A673 (cell line): ENCODE measurements around the gene SPTLC3. TPM values are rescaled to one million over a fixed set of nuclear protein-coding genes. Genes with fewer than 3 reads are reported as not detected.

Experiments
- BruUV-seq: library from RNA; stranded (reverse); fragments of 400-500 nt; replicated peaks from 2 replicates; lab custom pipeline; 2021; lab: Mats Ljungman, UMichigan
- CTCF ChIA-PET: fragments of 300-600 bp; sonication (Branson Sonifier 250); formaldehyde crosslinking; loops from one replicate; lab custom pipeline; 2022; ENCODE audit warnings: antibody characterized with exemption; lab: Charles Lee
- POLR2A ChIA-PET: fragments of 300-600 bp; sonication (Branson Sonifier 250); formaldehyde crosslinking; loops from one replicate; lab custom pipeline; 2022; ENCODE audit warnings: antibody characterized with exemption; ENCODE audit not compliant: low non-redundant PET; lab: Charles Lee
- DNase-seq: peaks from one replicate; pipeline ENCODE4 v3.0.0-alpha.2; 2015; ENCODE audit warnings: low spot score
- H3K27ac ChIP-seq: fragments of 200-600 bp; sonication (generic); 2 replicates; pipeline ENCODE4 v1.5.1; 2016; ENCODE audit warnings: mixed run types, low read depth, mild to moderate bottlenecking, mixed read lengths, antibody characterized with exemption, low read length; ENCODE audit not compliant: poor library complexity, severe bottlenecking
- H3K27me3 ChIP-seq: fragments of 200-600 bp; sonication (generic); replicated peaks from 2 replicates; pipeline ENCODE4 v1.6.1; 2017; ENCODE audit warnings: mixed run types, low read depth, mild to moderate bottlenecking, mixed read lengths, antibody characterized with exemption, low read length; ENCODE audit not compliant: insufficient read depth, poor library complexity
- H3K36me3 ChIP-seq: fragments of 200-600 bp; sonication (generic); 2 replicates; pipeline ENCODE4 v1.6.1; 2016; ENCODE audit warnings: mixed run types, mild to moderate bottlenecking, mixed read lengths, antibody characterized with exemption, low read length; ENCODE audit not compliant: insufficient read depth, poor library complexity, severe bottlenecking
- H3K4me1 ChIP-seq: fragments of 200-600 bp; sonication (generic); 2 replicates; pipeline ENCODE4 v1.6.1; 2017; ENCODE audit warnings: mixed run types, mild to moderate bottlenecking, mixed read lengths, antibody characterized with exemption, low read length; ENCODE audit not compliant: insufficient read depth, poor library complexity, severe bottlenecking
- H3K4me3 ChIP-seq: fragments of 200-600 bp; sonication (generic); 2 replicates; pipeline ENCODE4 v1.5.1; 2016; ENCODE audit warnings: low read depth, mixed run types, mild to moderate bottlenecking, mixed read lengths, low read length; ENCODE audit not compliant: poor library complexity, severe bottlenecking
- H3K9me3 ChIP-seq: fragments of 200-600 bp; sonication (generic); 2 replicates; pipeline ENCODE4 v1.6.1; 2016; ENCODE audit warnings: mixed run types, low read depth, mild to moderate bottlenecking, mixed read lengths, antibody characterized with exemption, low read length; ENCODE audit not compliant: poor library complexity, severe bottlenecking
- CTCF ChIP-seq: fragments of 300-800, 200-600 bp; sonication (generic); conservative IDR thresholded peaks from 2 replicates; pipeline ENCODE4 v1.5.1; 2017; ENCODE audit warnings: low read depth, mild to moderate bottlenecking, antibody characterized with exemption, low read length, moderate library complexity, mixed read lengths
- EZH2 ChIP-seq: fragments of 200-600 bp; sonication (generic); IDR thresholded peaks from 2 replicates; pipeline ENCODE4 v1.6.1; 2017; ENCODE audit warnings: borderline replicate concordance, low read depth, mild to moderate bottlenecking, mixed read lengths, antibody characterized with exemption, low read length; ENCODE audit not compliant: poor library complexity, severe bottlenecking
- intact Hi-C: fragments of 100-400 bp; cut with micrococcal nuclease; formaldehyde crosslinking; loops from one replicate; pipeline ENCODE4 v1.10.0; 2022; ENCODE audit not compliant: unreplicated experiment
- total RNA-seq: library from RNA; stranded (reverse); gene quantifications from 2 replicates; pipeline ENCODE4 v1.2.3, GENCODE V29; 2021

Gene SPTLC3
- total RNA-seq, 1 experiment from 2014 or later: 0.06 TPM

- Histone ChIP-seq H3K9me3 (no peaks in the 10 kb centered on the region), H3K4me1 (no peaks in the 10 kb centered on the region), H3K27me3 (no peaks in the 10 kb centered on the region), H3K36me3 (no peaks in the 10 kb centered on the region), H3K27ac (no peak overlapping the region), H3K4me3 (no peak overlapping the region)
- no peak for DNase-seq
- POLR2A ChIA-PET: no interaction called here
- TF ChIP-seq CTCF: no peak
- TF ChIP-seq EZH2: no peak
- intact Hi-C loops: no loop called here
- CTCF ChIA-PET: interaction anchor here (1.5 kb wide), 1 partner anchor 578 kb away, joined by 19 read pairs; no protein-coding TSS in a partner anchor
- BruUV-seq: no TSS peak
These were observed 39.6 kb upstream of the SPTLC3 start for GRCh38 chr20:12969071-12969669.

- peak; percentile 50 for DNase-seq
- ChIA-PET CTCF (interaction anchor here (1.1 to 1.5 kb wide), 3 partner anchors 332 to 818 kb away, joined by 3 to 19 read pairs (median 3); no protein-coding TSS in a partner anchor), POLR2A (no interaction called here)
- no peaks in the 10 kb centered on the region for H3K9me3 ChIP-seq
- no peaks in the 10 kb centered on the region for H3K36me3 ChIP-seq
- no peak overlapping the region for H3K4me3 ChIP-seq
- no peaks in the 10 kb centered on the region for H3K27me3 ChIP-seq
- H3K27ac ChIP-seq: no peak overlapping the region
- BruUV-seq: no TSS peak
- H3K4me1 ChIP-seq: no peaks in the 10 kb centered on the region
- intact Hi-C loops: loop anchor here (1.0 to 5.0 kb wide), 3 partner anchors 136 to 802 kb away; no protein-coding TSS in a partner anchor
- TF ChIP-seq CTCF (peak; percentile 58), EZH2 (no peak)
These were observed 38.4 kb upstream of the SPTLC3 start for GRCh38 chr20:12970372-12970821.

- no peak overlapping the region for H3K27ac ChIP-seq
- H3K4me3 ChIP-seq: no peak overlapping the region
- intact Hi-C loops: no loop called here
- no peaks in the 10 kb centered on the region for H3K9me3 ChIP-seq
- no peaks in the 10 kb centered on the region for H3K4me1 ChIP-seq
- POLR2A ChIA-PET: no interaction called here
- H3K36me3 ChIP-seq: no peaks in the 10 kb centered on the region
- no TSS peak for BruUV-seq
- CTCF ChIA-PET: no interaction called here
- no peak for DNase-seq
- TF ChIP-seq CTCF: no peak
- no peak for TF ChIP-seq EZH2
- no peaks in the 10 kb centered on the region for H3K27me3 ChIP-seq
These were observed 32.8 kb upstream of the SPTLC3 start for GRCh38 chr20:12975833-12976608.
